WTC11 (cell line): ENCODE data around the gene ALDH8A1. TPM values are rescaled to one million over a fixed set of nuclear protein-coding genes. Genes with fewer than 3 reads are reported as not detected.
A peak's percentile ranks its signal among the peaks of the same experiment; 100 is the strongest.

Experiments used
- ATAC-seq: fragments of 200-7000 bp; cut with Tn5 transposase; 2 replicates; pipeline ENCODE4 v1.10.0; 2021; ENCODE audit warnings: mild to moderate bottlenecking, moderate library complexity
- CTCF ChIA-PET: fragments of 300-600 bp; sonication (Branson Sonifier 250); formaldehyde crosslinking; loops from one replicate; lab custom pipeline; 2021; ENCODE audit warnings: antibody characterized with exemption; lab: Charles Lee
- POLR2A ChIA-PET: fragments of 350-600 bp; sonication (Branson Sonifier 250); formaldehyde crosslinking; loops from one replicate; lab custom pipeline; 2021; ENCODE audit warnings: antibody characterized with exemption; lab: Charles Lee
- DNase-seq: peaks from one replicate; pipeline ENCODE4 v3.0.0; 2021; ENCODE audit warnings: low spot score
- H3K27ac Mint-ChIP-seq: 2 replicates; pipeline ENCODE4 v1.8.0; 2021; ENCODE audit warnings: mixed read lengths
- H3K27me3 Mint-ChIP-seq: 2 replicates; pipeline ENCODE4 v1.8.0; 2021; ENCODE audit warnings: low read depth, mild to moderate bottlenecking, moderate library complexity, mixed read lengths
- H3K36me3 Mint-ChIP-seq: 2 replicates; pipeline ENCODE4 v1.8.0; 2021; ENCODE audit warnings: mixed read lengths
- H3K4me1 Mint-ChIP-seq: 2 replicates; pipeline ENCODE4 v1.8.0; 2022; ENCODE audit warnings: mixed read lengths
- H3K4me3 Mint-ChIP-seq: 2 replicates; pipeline ENCODE4 v1.8.0; 2021; ENCODE audit warnings: mild to moderate bottlenecking, moderate library complexity, mixed read lengths
- H3K9me3 Mint-ChIP-seq: 2 replicates; pipeline ENCODE4 v1.8.0; 2021; ENCODE audit warnings: mixed read lengths
- FOXJ3 ChIP-seq: sonication (generic); formaldehyde crosslinking; IDR thresholded peaks from 2 replicates; pipeline ENCODE4 v1.9.0; 2021; ENCODE audit warnings: missing genetic modification reagents, mild to moderate bottlenecking, borderline replicate concordance
- JUN ChIP-seq: sonication (generic); formaldehyde crosslinking; IDR thresholded peaks from 2 replicates; pipeline ENCODE4 v1.8.0; 2023; ENCODE audit warnings: mild to moderate bottlenecking, missing genetic modification reagents
- MXD4 ChIP-seq: fragments of 250-450 bp; sonication (Bioruptor Pico); IDR thresholded peaks from 2 replicates; pipeline ENCODE4 v1.8.0; 2021; ENCODE audit warnings: mild to moderate bottlenecking, moderate library complexity, borderline replicate concordance
- MYBL2 ChIP-seq: sonication (generic); formaldehyde crosslinking; IDR thresholded peaks from 2 replicates; pipeline ENCODE4 v1.8.1; 2023; ENCODE audit warnings: mild to moderate bottlenecking, moderate library complexity, missing genetic modification reagents
- NR2C2 ChIP-seq: sonication (generic); formaldehyde crosslinking; IDR thresholded peaks from 2 replicates; pipeline ENCODE4 v1.8.0; 2022; ENCODE audit warnings: mild to moderate bottlenecking, missing genetic modification reagents
- SMAD4 ChIP-seq: sonication (generic); formaldehyde crosslinking; IDR thresholded peaks from 2 replicates; pipeline ENCODE4 v1.8.0; 2022; ENCODE audit warnings: mild to moderate bottlenecking, missing genetic modification reagents
- SOX15 ChIP-seq: fragments of 250-450 bp; sonication (Bioruptor Pico); IDR thresholded peaks from 2 replicates; pipeline ENCODE4 v1.9.0; 2021; ENCODE audit warnings: mild to moderate bottlenecking
- TEAD4 ChIP-seq: sonication (generic); formaldehyde crosslinking; IDR thresholded peaks from 2 replicates; pipeline ENCODE4 v1.8.0; 2022; ENCODE audit warnings: mild to moderate bottlenecking, missing genetic modification reagents
- ZBTB21 ChIP-seq: sonication (generic); formaldehyde crosslinking; IDR thresholded peaks from 2 replicates; pipeline ENCODE4 v1.8.1; 2023; ENCODE audit warnings: mild to moderate bottlenecking, missing genetic modification reagents, borderline replicate concordance
- ZNF232 ChIP-seq: sonication (generic); formaldehyde crosslinking; IDR thresholded peaks from 2 replicates; pipeline ENCODE4 v1.8.0; 2022; ENCODE audit warnings: mild to moderate bottlenecking, missing genetic modification reagents
- ZNF317 ChIP-seq: sonication (generic); formaldehyde crosslinking; IDR thresholded peaks from 2 replicates; pipeline ENCODE4 v1.8.1; 2023; ENCODE audit warnings: low read depth, mild to moderate bottlenecking, moderate library complexity, missing genetic modification reagents, borderline replicate concordance
- total RNA-seq: library from RNA; stranded (reverse); gene quantifications from 3 replicates; pipeline ENCODE4 v1.2.3, GENCODE V29; 2021
- TF ChIP-seq, protein P1 (sequence below): sonication (generic); formaldehyde crosslinking; IDR thresholded peaks from 2 replicates; pipeline ENCODE4 v1.8.0; 2022; ENCODE audit warnings: mild to moderate bottlenecking, missing genetic modification reagents
- TF ChIP-seq, protein P2 (sequence below): sonication (generic); formaldehyde crosslinking; IDR thresholded peaks from 2 replicates; pipeline ENCODE4 v1.8.1; 2023; ENCODE audit warnings: mild to moderate bottlenecking, missing genetic modification reagents
- TF ChIP-seq, protein P3 (sequence below): sonication (generic); formaldehyde crosslinking; IDR thresholded peaks from 2 replicates; pipeline ENCODE4 v1.8.1; 2022; ENCODE audit warnings: low read depth, mild to moderate bottlenecking, moderate library complexity, missing genetic modification reagents, borderline replicate concordance
- TF ChIP-seq, protein P4 (sequence below): sonication (generic); formaldehyde crosslinking; IDR thresholded peaks from 2 replicates; pipeline ENCODE4 v1.8.1; 2022; ENCODE audit warnings: low read depth, missing genetic modification reagents, borderline replicate concordance
- TF ChIP-seq, protein P5 (sequence below): sonication (generic); formaldehyde crosslinking; IDR thresholded peaks from 2 replicates; pipeline ENCODE4 v1.8.1; 2022; ENCODE audit warnings: mild to moderate bottlenecking, moderate library complexity, missing genetic modification reagents
- TF ChIP-seq, protein P6 (sequence below): fragments of 200-600 bp; IDR thresholded peaks from 2 replicates; pipeline ENCODE4 v1.8.0; 2022; ENCODE audit warnings: antibody characterized with exemption
- TF ChIP-seq, protein P7 (sequence below): sonication (generic); formaldehyde crosslinking; IDR thresholded peaks from 2 replicates; pipeline ENCODE4 v1.8.1; 2023; ENCODE audit warnings: mild to moderate bottlenecking, missing genetic modification reagents, moderate library complexity
- TF ChIP-seq, protein P8 (sequence below): sonication (generic); formaldehyde crosslinking; IDR thresholded peaks from 2 replicates; pipeline ENCODE4 v1.8.1; 2023; ENCODE audit warnings: mild to moderate bottlenecking, missing genetic modification reagents, borderline replicate concordance

Gene ALDH8A1
- total RNA-seq, 1 experiment from 2014 or later, result 0.17 TPM

DNA sequence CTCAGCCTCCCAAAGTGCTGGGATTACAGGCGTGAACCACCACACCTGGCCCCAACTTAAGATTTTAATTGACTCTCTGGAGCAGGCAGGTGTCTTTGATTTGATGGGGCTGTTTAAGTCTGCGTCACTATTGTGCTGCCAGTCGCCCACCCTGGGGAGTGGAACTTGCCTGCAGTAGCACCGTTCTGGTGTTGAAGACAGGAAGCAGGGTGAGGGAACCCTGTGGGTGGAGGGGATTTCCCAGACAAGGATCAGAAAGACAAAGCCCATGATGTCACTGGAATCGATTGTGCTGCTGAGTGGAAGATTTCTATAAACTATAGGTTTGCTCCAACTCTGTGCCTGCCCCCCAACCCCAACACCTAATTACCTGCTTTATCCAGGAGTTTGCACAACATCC, 11.0 kb downstream of the ALDH8A1 start:
- no peaks in the 10 kb centered on the region for H3K27me3 Mint-ChIP-seq
- no peak overlapping the region for H3K4me3 Mint-ChIP-seq
- no peak for DNase-seq
- H3K36me3 Mint-ChIP-seq, result no peaks in the 10 kb centered on the region
- POLR2A ChIA-PET, result no interaction called here
- peaks cover 5% of the 10 kb centered on the region; the same call in 1 of the 2 replicates for H3K4me1 Mint-ChIP-seq
- TF ChIP-seq ZNF317 (no peak), FOXJ3 (CRISPR knock-in tag) (no peak)
- peak; percentile 25; the same call in 1 of the 2 replicates for ATAC-seq
- CTCF ChIA-PET, result interaction anchor here (0.6 to 2.5 kb wide), 6 partner anchors 103 to 815 kb away, joined by 3 to 11 read pairs (median 3); no protein-coding TSS in a partner anchor
- H3K27ac Mint-ChIP-seq, result no peak overlapping the region
- no peaks in the 10 kb centered on the region for H3K9me3 Mint-ChIP-seq

DNA sequence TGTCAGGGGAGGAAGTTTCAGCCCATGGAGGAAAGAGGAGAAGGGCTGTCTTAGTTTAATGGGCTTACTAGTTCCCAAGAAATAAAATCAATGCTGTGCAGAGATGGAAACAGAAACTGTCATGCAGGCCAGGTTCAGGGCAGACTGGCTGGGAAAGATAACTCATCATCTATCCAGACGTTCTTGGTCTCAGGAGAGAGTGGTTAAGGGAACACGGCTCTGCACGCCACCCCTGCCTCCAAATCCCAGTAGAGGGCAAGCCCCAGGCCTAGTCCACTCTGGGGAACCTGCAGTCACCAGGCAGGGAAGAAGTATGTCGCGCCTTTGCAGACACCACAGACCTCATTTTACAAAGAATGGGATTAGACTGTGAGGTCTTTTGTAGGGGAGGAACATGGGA, 12.5 kb downstream of the ALDH8A1 start:
- no peak overlapping the region for H3K4me3 Mint-ChIP-seq
- DNase-seq (no peak), ATAC-seq (peak; percentile 32; the same call in 1 of the 2 replicates)
- H3K27me3 Mint-ChIP-seq, result no peaks in the 10 kb centered on the region
- POLR2A ChIA-PET, result no interaction called here
- no peaks in the 10 kb centered on the region for H3K36me3 Mint-ChIP-seq
- CTCF ChIA-PET, result no interaction called here
- peaks cover 5% of the 10 kb centered on the region; the same call in 1 of the 2 replicates for H3K4me1 Mint-ChIP-seq
- H3K9me3 Mint-ChIP-seq, result no peaks in the 10 kb centered on the region
- H3K27ac Mint-ChIP-seq, result no peak overlapping the region
- TF ChIP-seq, protein P1, sequence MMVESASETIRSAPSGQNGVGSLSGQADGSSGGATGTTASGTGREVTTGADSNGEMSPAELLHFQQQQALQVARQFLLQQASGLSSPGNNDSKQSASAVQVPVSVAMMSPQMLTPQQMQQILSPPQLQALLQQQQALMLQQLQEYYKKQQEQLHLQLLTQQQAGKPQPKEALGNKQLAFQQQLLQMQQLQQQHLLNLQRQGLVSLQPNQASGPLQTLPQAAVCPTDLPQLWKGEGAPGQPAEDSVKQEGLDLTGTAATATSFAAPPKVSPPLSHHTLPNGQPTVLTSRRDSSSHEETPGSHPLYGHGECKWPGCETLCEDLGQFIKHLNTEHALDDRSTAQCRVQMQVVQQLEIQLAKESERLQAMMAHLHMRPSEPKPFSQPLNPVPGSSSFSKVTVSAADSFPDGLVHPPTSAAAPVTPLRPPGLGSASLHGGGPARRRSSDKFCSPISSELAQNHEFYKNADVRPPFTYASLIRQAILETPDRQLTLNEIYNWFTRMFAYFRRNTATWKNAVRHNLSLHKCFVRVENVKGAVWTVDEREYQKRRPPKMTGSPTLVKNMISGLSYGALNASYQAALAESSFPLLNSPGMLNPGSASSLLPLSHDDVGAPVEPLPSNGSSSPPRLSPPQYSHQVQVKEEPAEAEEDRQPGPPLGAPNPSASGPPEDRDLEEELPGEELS (CRISPR knock-in tag), result no peak
- TF ChIP-seq TEAD4 (CRISPR knock-in tag) (no peak), ZBTB21 (CRISPR knock-in tag) (no peak), ZNF232 (no peak), JUN (CRISPR knock-in tag) (no peak), SOX15 (CRISPR knock-in tag) (no peak), MXD4 (CRISPR knock-in tag) (no peak), SMAD4 (CRISPR knock-in tag) (no peak), NR2C2 (no peak), MYBL2 (no peak)
- TF ChIP-seq, protein P2, sequence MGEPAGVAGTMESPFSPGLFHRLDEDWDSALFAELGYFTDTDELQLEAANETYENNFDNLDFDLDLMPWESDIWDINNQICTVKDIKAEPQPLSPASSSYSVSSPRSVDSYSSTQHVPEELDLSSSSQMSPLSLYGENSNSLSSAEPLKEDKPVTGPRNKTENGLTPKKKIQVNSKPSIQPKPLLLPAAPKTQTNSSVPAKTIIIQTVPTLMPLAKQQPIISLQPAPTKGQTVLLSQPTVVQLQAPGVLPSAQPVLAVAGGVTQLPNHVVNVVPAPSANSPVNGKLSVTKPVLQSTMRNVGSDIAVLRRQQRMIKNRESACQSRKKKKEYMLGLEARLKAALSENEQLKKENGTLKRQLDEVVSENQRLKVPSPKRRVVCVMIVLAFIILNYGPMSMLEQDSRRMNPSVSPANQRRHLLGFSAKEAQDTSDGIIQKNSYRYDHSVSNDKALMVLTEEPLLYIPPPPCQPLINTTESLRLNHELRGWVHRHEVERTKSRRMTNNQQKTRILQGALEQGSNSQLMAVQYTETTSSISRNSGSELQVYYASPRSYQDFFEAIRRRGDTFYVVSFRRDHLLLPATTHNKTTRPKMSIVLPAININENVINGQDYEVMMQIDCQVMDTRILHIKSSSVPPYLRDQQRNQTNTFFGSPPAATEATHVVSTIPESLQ (CRISPR knock-in tag), result no peak
- TF ChIP-seq, protein P3, sequence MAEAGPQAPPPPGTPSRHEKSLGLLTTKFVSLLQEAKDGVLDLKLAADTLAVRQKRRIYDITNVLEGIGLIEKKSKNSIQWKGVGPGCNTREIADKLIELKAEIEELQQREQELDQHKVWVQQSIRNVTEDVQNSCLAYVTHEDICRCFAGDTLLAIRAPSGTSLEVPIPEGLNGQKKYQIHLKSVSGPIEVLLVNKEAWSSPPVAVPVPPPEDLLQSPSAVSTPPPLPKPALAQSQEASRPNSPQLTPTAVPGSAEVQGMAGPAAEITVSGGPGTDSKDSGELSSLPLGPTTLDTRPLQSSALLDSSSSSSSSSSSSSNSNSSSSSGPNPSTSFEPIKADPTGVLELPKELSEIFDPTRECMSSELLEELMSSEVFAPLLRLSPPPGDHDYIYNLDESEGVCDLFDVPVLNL (CRISPR knock-in tag), result no peak
- TF ChIP-seq, protein P4, sequence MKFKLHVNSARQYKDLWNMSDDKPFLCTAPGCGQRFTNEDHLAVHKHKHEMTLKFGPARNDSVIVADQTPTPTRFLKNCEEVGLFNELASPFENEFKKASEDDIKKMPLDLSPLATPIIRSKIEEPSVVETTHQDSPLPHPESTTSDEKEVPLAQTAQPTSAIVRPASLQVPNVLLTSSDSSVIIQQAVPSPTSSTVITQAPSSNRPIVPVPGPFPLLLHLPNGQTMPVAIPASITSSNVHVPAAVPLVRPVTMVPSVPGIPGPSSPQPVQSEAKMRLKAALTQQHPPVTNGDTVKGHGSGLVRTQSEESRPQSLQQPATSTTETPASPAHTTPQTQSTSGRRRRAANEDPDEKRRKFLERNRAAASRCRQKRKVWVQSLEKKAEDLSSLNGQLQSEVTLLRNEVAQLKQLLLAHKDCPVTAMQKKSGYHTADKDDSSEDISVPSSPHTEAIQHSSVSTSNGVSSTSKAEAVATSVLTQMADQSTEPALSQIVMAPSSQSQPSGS, result no peak
- TF ChIP-seq, protein P5, sequence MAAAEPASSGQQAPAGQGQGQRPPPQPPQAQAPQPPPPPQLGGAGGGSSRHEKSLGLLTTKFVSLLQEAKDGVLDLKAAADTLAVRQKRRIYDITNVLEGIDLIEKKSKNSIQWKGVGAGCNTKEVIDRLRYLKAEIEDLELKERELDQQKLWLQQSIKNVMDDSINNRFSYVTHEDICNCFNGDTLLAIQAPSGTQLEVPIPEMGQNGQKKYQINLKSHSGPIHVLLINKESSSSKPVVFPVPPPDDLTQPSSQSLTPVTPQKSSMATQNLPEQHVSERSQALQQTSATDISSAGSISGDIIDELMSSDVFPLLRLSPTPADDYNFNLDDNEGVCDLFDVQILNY (CRISPR knock-in tag), result no peak
- TF ChIP-seq, protein P6, sequence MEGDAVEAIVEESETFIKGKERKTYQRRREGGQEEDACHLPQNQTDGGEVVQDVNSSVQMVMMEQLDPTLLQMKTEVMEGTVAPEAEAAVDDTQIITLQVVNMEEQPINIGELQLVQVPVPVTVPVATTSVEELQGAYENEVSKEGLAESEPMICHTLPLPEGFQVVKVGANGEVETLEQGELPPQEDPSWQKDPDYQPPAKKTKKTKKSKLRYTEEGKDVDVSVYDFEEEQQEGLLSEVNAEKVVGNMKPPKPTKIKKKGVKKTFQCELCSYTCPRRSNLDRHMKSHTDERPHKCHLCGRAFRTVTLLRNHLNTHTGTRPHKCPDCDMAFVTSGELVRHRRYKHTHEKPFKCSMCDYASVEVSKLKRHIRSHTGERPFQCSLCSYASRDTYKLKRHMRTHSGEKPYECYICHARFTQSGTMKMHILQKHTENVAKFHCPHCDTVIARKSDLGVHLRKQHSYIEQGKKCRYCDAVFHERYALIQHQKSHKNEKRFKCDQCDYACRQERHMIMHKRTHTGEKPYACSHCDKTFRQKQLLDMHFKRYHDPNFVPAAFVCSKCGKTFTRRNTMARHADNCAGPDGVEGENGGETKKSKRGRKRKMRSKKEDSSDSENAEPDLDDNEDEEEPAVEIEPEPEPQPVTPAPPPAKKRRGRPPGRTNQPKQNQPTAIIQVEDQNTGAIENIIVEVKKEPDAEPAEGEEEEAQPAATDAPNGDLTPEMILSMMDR, result no peak
- TF ChIP-seq, protein P7, sequence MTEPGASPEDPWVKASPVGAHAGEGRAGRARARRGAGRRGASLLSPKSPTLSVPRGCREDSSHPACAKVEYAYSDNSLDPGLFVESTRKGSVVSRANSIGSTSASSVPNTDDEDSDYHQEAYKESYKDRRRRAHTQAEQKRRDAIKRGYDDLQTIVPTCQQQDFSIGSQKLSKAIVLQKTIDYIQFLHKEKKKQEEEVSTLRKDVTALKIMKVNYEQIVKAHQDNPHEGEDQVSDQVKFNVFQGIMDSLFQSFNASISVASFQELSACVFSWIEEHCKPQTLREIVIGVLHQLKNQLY, result no peak
- TF ChIP-seq, protein P8, sequence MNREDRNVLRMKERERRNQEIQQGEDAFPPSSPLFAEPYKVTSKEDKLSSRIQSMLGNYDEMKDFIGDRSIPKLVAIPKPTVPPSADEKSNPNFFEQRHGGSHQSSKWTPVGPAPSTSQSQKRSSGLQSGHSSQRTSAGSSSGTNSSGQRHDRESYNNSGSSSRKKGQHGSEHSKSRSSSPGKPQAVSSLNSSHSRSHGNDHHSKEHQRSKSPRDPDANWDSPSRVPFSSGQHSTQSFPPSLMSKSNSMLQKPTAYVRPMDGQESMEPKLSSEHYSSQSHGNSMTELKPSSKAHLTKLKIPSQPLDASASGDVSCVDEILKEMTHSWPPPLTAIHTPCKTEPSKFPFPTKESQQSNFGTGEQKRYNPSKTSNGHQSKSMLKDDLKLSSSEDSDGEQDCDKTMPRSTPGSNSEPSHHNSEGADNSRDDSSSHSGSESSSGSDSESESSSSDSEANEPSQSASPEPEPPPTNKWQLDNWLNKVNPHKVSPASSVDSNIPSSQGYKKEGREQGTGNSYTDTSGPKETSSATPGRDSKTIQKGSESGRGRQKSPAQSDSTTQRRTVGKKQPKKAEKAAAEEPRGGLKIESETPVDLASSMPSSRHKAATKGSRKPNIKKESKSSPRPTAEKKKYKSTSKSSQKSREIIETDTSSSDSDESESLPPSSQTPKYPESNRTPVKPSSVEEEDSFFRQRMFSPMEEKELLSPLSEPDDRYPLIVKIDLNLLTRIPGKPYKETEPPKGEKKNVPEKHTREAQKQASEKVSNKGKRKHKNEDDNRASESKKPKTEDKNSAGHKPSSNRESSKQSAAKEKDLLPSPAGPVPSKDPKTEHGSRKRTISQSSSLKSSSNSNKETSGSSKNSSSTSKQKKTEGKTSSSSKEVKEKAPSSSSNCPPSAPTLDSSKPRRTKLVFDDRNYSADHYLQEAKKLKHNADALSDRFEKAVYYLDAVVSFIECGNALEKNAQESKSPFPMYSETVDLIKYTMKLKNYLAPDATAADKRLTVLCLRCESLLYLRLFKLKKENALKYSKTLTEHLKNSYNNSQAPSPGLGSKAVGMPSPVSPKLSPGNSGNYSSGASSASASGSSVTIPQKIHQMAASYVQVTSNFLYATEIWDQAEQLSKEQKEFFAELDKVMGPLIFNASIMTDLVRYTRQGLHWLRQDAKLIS (CRISPR knock-in tag), result no peak
